HEK293 (cell line): ENCODE measurements around the gene UBE2D2.

Source experiments
- CTCF ChIA-PET: fragments of 350-600 bp; formaldehyde crosslinking; extraction: SDS; loops from one replicate; lab custom pipeline; 2021; ENCODE audit warnings: antibody characterized with exemption; lab: Yijun Ruan, JAX
- POLR2A ChIA-PET: fragments of 300-600 bp; formaldehyde crosslinking; extraction: SDS; loops from one replicate; lab custom pipeline; 2020; ENCODE audit warnings: antibody characterized with exemption, inconsistent platforms; lab: Yijun Ruan, JAX
- H3K27ac ChIP-seq: fragments of 200-500 bp; sonication (Bioruptor generic); 2 replicates; pipeline ENCODE4 v1.5.1; 2014; ENCODE audit warnings: low read depth, low read length, control low read depth, inconsistent platforms; ENCODE audit errors: extremely low read depth
- H3K36me3 ChIP-seq, 2 experiments: fragments of 200-500 bp in 1 of 2; sonication (Bioruptor generic) in 1 of 2; 1 replicate in 1 of 2; 2 replicates in 1 of 2; pipeline ENCODE4 v1.5.1; 2014 to 2017; ENCODE audit warnings: inconsistent platforms in 2 of 2, low read length in 2 of 2; ENCODE audit not compliant: control insufficient read depth in 2 of 2, insufficient read depth in 1 of 2
- H3K4me1 ChIP-seq: fragments of 200-500 bp; sonication (Bioruptor generic); 2 replicates; pipeline ENCODE4 v1.5.1; 2014; ENCODE audit warnings: mild to moderate bottlenecking, low read length, inconsistent platforms; ENCODE audit not compliant: control insufficient read depth, insufficient read depth
- H3K4me3 ChIP-seq: 2 replicates; pipeline ENCODE4 v1.5.1; 2011; ENCODE audit warnings: low read depth, mild to moderate bottlenecking, control low read depth, low read length, moderate library complexity
- H3K9me3 ChIP-seq: fragments of 200-500 bp; sonication (Bioruptor generic); 2 replicates; pipeline ENCODE4 v1.5.1; 2014; ENCODE audit warnings: low read depth, low read length, inconsistent platforms; ENCODE audit not compliant: control insufficient read depth, insufficient read depth
- PATZ1 ChIP-seq: fragments of 450-650 bp; formaldehyde crosslinking; IDR thresholded peaks from 2 replicates; pipeline ENCODE4 v1.5.1; 2016; ENCODE audit warnings: missing biosample characterization, missing genetic modification characterization
- PRDM10 ChIP-seq: fragments of 450-650 bp; formaldehyde crosslinking; IDR thresholded peaks from 2 replicates; pipeline ENCODE4 v1.5.1; 2016; ENCODE audit warnings: missing biosample characterization, missing genetic modification characterization
- SCRT2 ChIP-seq: fragments of 450-650 bp; formaldehyde crosslinking; IDR thresholded peaks from 2 replicates; pipeline ENCODE4 v1.5.1; 2016; ENCODE audit warnings: missing biosample characterization, missing genetic modification characterization
- WT1 ChIP-seq: fragments of 450-650 bp; formaldehyde crosslinking; IDR thresholded peaks from 2 replicates; pipeline ENCODE4 v1.5.1; 2016; ENCODE audit warnings: missing biosample characterization, missing genetic modification characterization
- ZBTB20 ChIP-seq: fragments of 450-650 bp; formaldehyde crosslinking; IDR thresholded peaks from 2 replicates; pipeline ENCODE4 v1.5.1; 2016; ENCODE audit warnings: missing biosample characterization, missing genetic modification characterization
- ZFP37 ChIP-seq: fragments of 450-650 bp; formaldehyde crosslinking; IDR thresholded peaks from 2 replicates; pipeline ENCODE4 v1.5.1; 2016; ENCODE audit warnings: missing biosample characterization, missing genetic modification characterization
- ZNF155 ChIP-seq: fragments of 450-650 bp; formaldehyde crosslinking; IDR thresholded peaks from 2 replicates; pipeline ENCODE4 v1.5.1; 2016; ENCODE audit warnings: missing biosample characterization, missing genetic modification characterization
- ZNF23 ChIP-seq: fragments of 450-650 bp; formaldehyde crosslinking; IDR thresholded peaks from 2 replicates; pipeline ENCODE4 v1.5.1; 2016; ENCODE audit warnings: missing biosample characterization, missing genetic modification characterization, borderline replicate concordance
- ZNF24 ChIP-seq: fragments of 450-650 bp; formaldehyde crosslinking; IDR thresholded peaks from 2 replicates; pipeline ENCODE4 v1.5.1; 2016; ENCODE audit warnings: missing biosample characterization, missing genetic modification characterization
- ZNF248 ChIP-seq: fragments of 450-650 bp; formaldehyde crosslinking; IDR thresholded peaks from 2 replicates; pipeline ENCODE4 v1.5.1; 2017; ENCODE audit warnings: missing biosample characterization, missing genetic modification characterization
- ZNF266 ChIP-seq: fragments of 450-650 bp; formaldehyde crosslinking; IDR thresholded peaks from 2 replicates; pipeline ENCODE4 v1.5.1; 2016; ENCODE audit warnings: missing biosample characterization, missing genetic modification characterization, low read depth
- ZNF501 ChIP-seq: fragments of 450-650 bp; formaldehyde crosslinking; IDR thresholded peaks from 2 replicates; pipeline ENCODE4 v1.5.1; 2016; ENCODE audit warnings: missing biosample characterization, missing genetic modification characterization
- ZNF518A ChIP-seq: fragments of 450-650 bp; formaldehyde crosslinking; conservative IDR thresholded peaks from 2 replicates; pipeline ENCODE4 v1.5.1; 2016; ENCODE audit warnings: low read depth, missing biosample characterization, missing genetic modification characterization
- ZNF548 ChIP-seq: fragments of 450-650 bp; formaldehyde crosslinking; IDR thresholded peaks from 2 replicates; pipeline ENCODE4 v1.5.1; 2016; ENCODE audit warnings: missing biosample characterization, missing genetic modification characterization
- ZNF596 ChIP-seq: fragments of 450-650 bp; IDR thresholded peaks from 2 replicates; pipeline ENCODE4 v1.5.0; 2018; ENCODE audit warnings: missing biosample characterization, mild to moderate bottlenecking, missing genetic modification characterization, moderate library complexity
- ZNF626 ChIP-seq: fragments of 450-650 bp; sonication (Bioruptor Pico); formaldehyde crosslinking; IDR thresholded peaks from 2 replicates; pipeline ENCODE4 v1.5.1; 2018; ENCODE audit warnings: missing biosample characterization, missing genetic modification characterization, inconsistent platforms
- ZNF670 ChIP-seq: fragments of 450-650 bp; formaldehyde crosslinking; IDR thresholded peaks from 2 replicates; pipeline ENCODE4 v1.5.1; 2016; ENCODE audit warnings: missing biosample characterization, missing genetic modification characterization, low read depth
- ZNF677 ChIP-seq: fragments of 450-650 bp; IDR thresholded peaks from 2 replicates; pipeline ENCODE4 v1.5.0; 2018; ENCODE audit warnings: missing biosample characterization, mild to moderate bottlenecking, missing genetic modification characterization, moderate library complexity

UBE2D2 gene

GRCh38 chr5:139633295-139634027 lies 72.3 kb downstream of the UBE2D2 start (continued):
- TF ChIP-seq PRDM10, result 0 out of 2 replicates have a peak, but pooled peaks have one; percentile 26
- TF ChIP-seq ZNF670 (tag by site-specific recombination), result no peak
- TF ChIP-seq ZNF626 (tag by site-specific recombination), result no peak
- TF ChIP-seq ZNF548 (tag by site-specific recombination), result no peak
- peak; percentile 54; the same call in 1 of the 2 replicates for TF ChIP-seq ZNF501 (tag by site-specific recombination)
- peak; percentile 69 for TF ChIP-seq PATZ1
- no peak for TF ChIP-seq SCRT2
- no peak for TF ChIP-seq ZNF596
- no peak for TF ChIP-seq ZNF155 (tag by site-specific recombination)
- no peak for TF ChIP-seq ZNF24
- no peak; the same call in 1 of the 2 replicates for TF ChIP-seq ZFP37 (tag by site-specific recombination)
- no peak for TF ChIP-seq ZNF23 (tag by site-specific recombination)

GRCh38 chr5:139634028-139634325 lies 72.8 kb downstream of the UBE2D2 start:
- Histone ChIP-seq H3K4me1 (peaks cover 2% of the 10 kb centered on the region; the same call in 1 of the 2 replicates), H3K9me3 (no peaks in the 10 kb centered on the region), H3K36me3 (peaks cover 0 to 26% of the 10 kb centered on the region in 2 experiments; a peak in 1 of 3 replicates), H3K4me3 (no peak overlapping the region), H3K27ac (no peak overlapping the region)
- CTCF ChIA-PET, result interaction anchor here (0.6 to 14.2 kb wide), 48 partner anchors 10 to 350 kb away, joined by 3 to 269 read pairs (median 4); partner anchors contain the start of gene CXXC5
- TF ChIP-seq WT1 (tag by site-specific recombination), result no peak
- TF ChIP-seq ZNF248, result no peak
- TF ChIP-seq ZBTB20 (tag by site-specific recombination), result no peak
- no peak for TF ChIP-seq ZNF518A (tag by site-specific recombination)
- no peak for TF ChIP-seq ZNF677 (tag by site-specific recombination)
- TF ChIP-seq ZNF266 (tag by site-specific recombination), result no peak
- POLR2A ChIA-PET, result interaction anchor here (0.6 to 7.2 kb wide), 3 partner anchors 15 to 346 kb away, joined by 3 to 96 read pairs (median 5); partner anchors contain the start of gene CXXC5
